GM06990 (cell line): ENCODE results near the gene DIAPH2.

Experiments
- DNase-seq: peaks from one replicate; pipeline ENCODE4 v3.0.0-alpha.2; 2011; ENCODE audit not compliant: insufficient read length; ENCODE audit errors: extremely low read depth
- H3K27me3 ChIP-seq: replicated peaks from 2 replicates; pipeline ENCODE4 v1.6.0; 2011; ENCODE audit warnings: low read length; ENCODE audit not compliant: control insufficient read depth, insufficient read depth
- H3K36me3 ChIP-seq: 2 replicates; pipeline ENCODE4 v1.5.1; 2011; ENCODE audit warnings: low read length; ENCODE audit not compliant: control insufficient read depth, insufficient read depth
- H3K4me3 ChIP-seq: replicated peaks from 2 replicates; pipeline ENCODE4 v1.5.1; 2011; ENCODE audit warnings: low read depth, mild to moderate bottlenecking, control low read depth, low read length
- CTCF ChIP-seq: IDR thresholded peaks from 2 replicates; pipeline ENCODE4 v1.5.1; 2011; ENCODE audit warnings: low read length, control low read depth, mild to moderate bottlenecking, inconsistent platforms; ENCODE audit not compliant: insufficient read depth, poor library complexity, severe bottlenecking

Gene DIAPH2

GRCh38 chrX:97066381-97066780 is 381.7 kb downstream of the DIAPH2 start:
- TF ChIP-seq CTCF: no peak

GRCh38 chrX:97070346-97070745 is 385.7 kb downstream of the DIAPH2 start:
- no peaks in the 10 kb centered on the region for H3K27me3 ChIP-seq
- H3K36me3 ChIP-seq: no peaks in the 10 kb centered on the region
- TF ChIP-seq CTCF: no peak
- H3K4me3 ChIP-seq: no peak overlapping the region
- DNase-seq: no peak

More at GRCh38 chrX:97066381-97066780, 381.7 kb downstream of the DIAPH2 start:
- Histone ChIP-seq H3K27me3 (no peaks in the 10 kb centered on the region), H3K4me3 (no peak overlapping the region), H3K36me3 (no peaks in the 10 kb centered on the region)
- no peak for DNase-seq

GRCh38 chrX:97074400-97074799 is 389.8 kb downstream of the DIAPH2 start:
- Histone ChIP-seq H3K36me3 (no peaks in the 10 kb centered on the region), H3K27me3 (no peaks in the 10 kb centered on the region), H3K4me3 (no peak overlapping the region)
- no peak for DNase-seq
- TF ChIP-seq CTCF: no peak

GRCh38 chrX:97089116-97089515 is 404.5 kb downstream of the DIAPH2 start:
- TF ChIP-seq CTCF: no peak

GRCh38 chrX:97096385-97096784 is 411.7 kb downstream of the DIAPH2 start:
- DNase-seq: no peak
- Histone ChIP-seq H3K27me3 (no peaks in the 10 kb centered on the region), H3K36me3 (no peaks in the 10 kb centered on the region), H3K4me3 (no peak overlapping the region)
- TF ChIP-seq CTCF: no peak

More at GRCh38 chrX:97089116-97089515, 404.5 kb downstream of the DIAPH2 start:
- DNase-seq: no peak
- no peak overlapping the region for H3K4me3 ChIP-seq
- H3K27me3 ChIP-seq: no peaks in the 10 kb centered on the region
- no peaks in the 10 kb centered on the region for H3K36me3 ChIP-seq

- no peak for TF ChIP-seq CTCF
- Histone ChIP-seq H3K36me3 (no peaks in the 10 kb centered on the region), H3K4me3 (no peak overlapping the region), H3K27me3 (no peaks in the 10 kb centered on the region)
- no peak for DNase-seq
These were observed 418.3 kb downstream of the DIAPH2 start for GRCh38 chrX:97102938-97103337.
